ENCODE measurements around the gene XPO6.

DNA sequence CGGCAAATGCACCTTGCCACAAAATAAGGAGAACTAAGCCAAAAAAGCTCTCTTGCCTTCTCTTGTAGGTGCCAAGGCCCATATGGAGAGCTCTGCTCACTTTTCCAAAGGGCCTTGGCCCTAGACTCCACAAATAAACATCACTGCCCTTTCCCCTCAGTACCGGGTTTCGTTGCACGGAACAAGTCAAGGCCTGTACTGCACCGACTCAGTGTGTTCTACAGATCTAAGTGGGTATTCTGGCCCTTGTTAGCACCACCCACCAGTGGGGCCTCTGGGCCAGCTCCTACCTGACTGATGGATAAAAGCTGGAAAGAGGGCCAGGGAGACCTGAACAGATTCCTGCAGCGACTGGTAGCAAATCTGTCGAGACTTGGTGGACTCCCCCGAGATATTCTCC lies 104.5 kb downstream of the XPO6 start:
- TF ChIP-seq ZNF2 (tag by site-specific recombination; IDR thresholded peaks at IDR 0.05) = no peak
- TF ChIP-seq, protein P1, sequence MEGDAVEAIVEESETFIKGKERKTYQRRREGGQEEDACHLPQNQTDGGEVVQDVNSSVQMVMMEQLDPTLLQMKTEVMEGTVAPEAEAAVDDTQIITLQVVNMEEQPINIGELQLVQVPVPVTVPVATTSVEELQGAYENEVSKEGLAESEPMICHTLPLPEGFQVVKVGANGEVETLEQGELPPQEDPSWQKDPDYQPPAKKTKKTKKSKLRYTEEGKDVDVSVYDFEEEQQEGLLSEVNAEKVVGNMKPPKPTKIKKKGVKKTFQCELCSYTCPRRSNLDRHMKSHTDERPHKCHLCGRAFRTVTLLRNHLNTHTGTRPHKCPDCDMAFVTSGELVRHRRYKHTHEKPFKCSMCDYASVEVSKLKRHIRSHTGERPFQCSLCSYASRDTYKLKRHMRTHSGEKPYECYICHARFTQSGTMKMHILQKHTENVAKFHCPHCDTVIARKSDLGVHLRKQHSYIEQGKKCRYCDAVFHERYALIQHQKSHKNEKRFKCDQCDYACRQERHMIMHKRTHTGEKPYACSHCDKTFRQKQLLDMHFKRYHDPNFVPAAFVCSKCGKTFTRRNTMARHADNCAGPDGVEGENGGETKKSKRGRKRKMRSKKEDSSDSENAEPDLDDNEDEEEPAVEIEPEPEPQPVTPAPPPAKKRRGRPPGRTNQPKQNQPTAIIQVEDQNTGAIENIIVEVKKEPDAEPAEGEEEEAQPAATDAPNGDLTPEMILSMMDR (tag by site-specific recombination; IDR thresholded peaks at IDR 0.05) = no peak
- no peak for TF ChIP-seq ZEB2 (tag by site-specific recombination; IDR thresholded peaks at IDR 0.05)

All from HEK293 (cell line).